ENCODE results near the gene NHS. TPM values are rescaled to one million over a fixed set of nuclear protein-coding genes. Genes with fewer than 3 reads are reported as not detected.

Gene NHS
- total RNA-seq, 1 experiment from 2014 or later, result 5.7 TPM

DNA sequence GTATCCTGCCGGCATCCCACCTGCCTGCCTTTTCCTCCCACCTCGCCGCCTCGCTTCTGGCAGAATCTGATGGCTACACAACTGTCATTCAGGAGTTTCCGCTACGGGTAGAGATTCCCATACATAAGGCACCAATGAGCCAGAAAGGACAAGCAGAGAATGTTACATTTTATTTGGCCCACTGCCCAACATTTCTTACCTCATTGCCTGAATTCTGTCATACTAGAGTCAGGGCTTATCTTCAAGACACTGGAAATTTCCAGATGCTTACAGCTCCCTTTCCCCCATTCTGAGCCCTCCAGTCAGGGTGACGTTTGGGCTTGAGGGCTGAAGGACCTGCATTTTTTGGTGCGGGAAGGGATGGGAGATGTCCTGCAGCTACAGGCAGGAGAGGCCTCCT lies 113.0 kb downstream of the NHS start:
- no peak for ATAC-seq
- TF ChIP-seq YY1 (IDR thresholded peaks at IDR 0.05; ENCODE audit: extremely low read depth, insufficient replicate concordance, low read depth, low read length) (no peak), POLR2A (IDR thresholded peaks at IDR 0.05; ENCODE audit: borderline replicate concordance, extremely low read depth, insufficient read depth, insufficient read length) (no peak), SRF (IDR thresholded peaks at IDR 0.05; ENCODE audit: low read depth) (no peak), ZFX (IDR thresholded peaks at IDR 0.05) (no peak), FOSL1 (IDR thresholded peaks at IDR 0.05; ENCODE audit: low read depth) (no peak), EZH2phosphoT487 (IDR thresholded peaks at IDR 0.05; ENCODE audit: borderline replicate concordance) (no peak), CBX3 (IDR thresholded peaks at IDR 0.05; ENCODE audit: low read depth) (no peak), EGR1 (IDR thresholded peaks at IDR 0.05; ENCODE audit: low read depth) (no peak), POLR2AphosphoS5 (IDR thresholded peaks at IDR 0.05; ENCODE audit: low read depth, low read length) (no peak), CEBPB (IDR thresholded peaks at IDR 0.05; ENCODE audit: low read depth) (no peak), EZH2 (IDR thresholded peaks at IDR 0.05) (no peak), SP1 (IDR thresholded peaks at IDR 0.05; ENCODE audit: low read depth) (no peak), TCF7L2 (IDR thresholded peaks at IDR 0.05; ENCODE audit: borderline replicate concordance, extremely low read depth, insufficient read depth, insufficient read length) (no peak), SIN3A (IDR thresholded peaks at IDR 0.05; ENCODE audit: low read depth) (no peak)
- TF ChIP-seq, protein P1, sequence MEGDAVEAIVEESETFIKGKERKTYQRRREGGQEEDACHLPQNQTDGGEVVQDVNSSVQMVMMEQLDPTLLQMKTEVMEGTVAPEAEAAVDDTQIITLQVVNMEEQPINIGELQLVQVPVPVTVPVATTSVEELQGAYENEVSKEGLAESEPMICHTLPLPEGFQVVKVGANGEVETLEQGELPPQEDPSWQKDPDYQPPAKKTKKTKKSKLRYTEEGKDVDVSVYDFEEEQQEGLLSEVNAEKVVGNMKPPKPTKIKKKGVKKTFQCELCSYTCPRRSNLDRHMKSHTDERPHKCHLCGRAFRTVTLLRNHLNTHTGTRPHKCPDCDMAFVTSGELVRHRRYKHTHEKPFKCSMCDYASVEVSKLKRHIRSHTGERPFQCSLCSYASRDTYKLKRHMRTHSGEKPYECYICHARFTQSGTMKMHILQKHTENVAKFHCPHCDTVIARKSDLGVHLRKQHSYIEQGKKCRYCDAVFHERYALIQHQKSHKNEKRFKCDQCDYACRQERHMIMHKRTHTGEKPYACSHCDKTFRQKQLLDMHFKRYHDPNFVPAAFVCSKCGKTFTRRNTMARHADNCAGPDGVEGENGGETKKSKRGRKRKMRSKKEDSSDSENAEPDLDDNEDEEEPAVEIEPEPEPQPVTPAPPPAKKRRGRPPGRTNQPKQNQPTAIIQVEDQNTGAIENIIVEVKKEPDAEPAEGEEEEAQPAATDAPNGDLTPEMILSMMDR (IDR thresholded peaks at IDR 0.05 in 2 of 3, conservative IDR thresholded peaks at IDR 0.05 in 1 of 3; ENCODE audit: borderline replicate concordance in 1 of 3, insufficient read depth in 1 of 3, low read depth in 2 of 3, low read length in 2 of 3), result no peak
- TF ChIP-seq, protein P2, sequence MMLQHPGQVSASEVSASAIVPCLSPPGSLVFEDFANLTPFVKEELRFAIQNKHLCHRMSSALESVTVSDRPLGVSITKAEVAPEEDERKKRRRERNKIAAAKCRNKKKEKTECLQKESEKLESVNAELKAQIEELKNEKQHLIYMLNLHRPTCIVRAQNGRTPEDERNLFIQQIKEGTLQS (IDR thresholded peaks at IDR 0.05), result no peak
- intact Hi-C loops (cut with micrococcal nuclease), result no loop called here
- POLR2A ChIA-PET, result no interaction called here
- Histone ChIP-seq H3K27ac (ENCODE audit: low read depth, low read length) (no peak overlapping the region), H3K9me3 (ENCODE audit: control insufficient read depth in 1 of 2, insufficient read depth in 1 of 2, low read depth in 1 of 2, low read length in 2 of 2) (no peaks in the 10 kb centered on the region), H3K4me3 (replicated peaks in 1 of 2; ENCODE audit: low read depth in 1 of 2, low read length in 2 of 2) (no peak overlapping the region), H3K79me2 (ENCODE audit: insufficient read depth, low read length) (no peaks in the 10 kb centered on the region), H2AFZ (ENCODE audit: low read depth, low read length, poor library complexity, severe bottlenecking) (no peak overlapping the region), H3K9ac (ENCODE audit: low read length) (no peak overlapping the region), H3K9me2 (ENCODE audit: insufficient read depth) (no peaks in the 10 kb centered on the region), H3K4me2 (ENCODE audit: low read length) (no peak overlapping the region), H3K4me1 (ENCODE audit: control insufficient read depth in 1 of 2, insufficient read depth in 2 of 2, low read length in 2 of 2) (no peaks in the 10 kb centered on the region), H3K27me3 (ENCODE audit: insufficient read depth, low read length) (no peaks in the 10 kb centered on the region), H3K36me3 (ENCODE audit: control insufficient read depth in 1 of 2, insufficient read depth in 2 of 2, low read length in 2 of 2) (no peaks in the 10 kb centered on the region), H4K20me1 (ENCODE audit: insufficient read depth) (no peaks in the 10 kb centered on the region)
- CTCF ChIA-PET, result no interaction called here
- DNase-seq (ENCODE audit: low read depth, low spot score), result no peak
- RAD21 ChIA-PET (ENCODE audit: low non-redundant PET in 1 of 2, low total read pairs in 2 of 2, uncharacterized antibody in 2 of 2, unreplicated experiment in 2 of 2), result no interaction called here
- no TSS peak for BruUV-seq (replicated peaks)
